Spinal cord (tissue), 10 donors: ENCODE results near the gene TNFAIP8L2. TPM values are rescaled to one million over a fixed set of nuclear protein-coding genes. Genes with fewer than 3 reads are reported as not detected.
"Not testable (repeated sequence)": the region's sequence is repeated elsewhere in the genome, so short reads cannot be mapped to it uniquely, and the experiment has no call there.

ENCODE experiments used
- DNase-seq, 6 donors: peaks; one replicate each; pipeline versions ENCODE4 v3.0.0 to v3.0.0-alpha.2; 2013 to 2015; ENCODE audit warnings: low spot score in 6 of 6, low read depth in 4 of 6
- H3K27ac ChIP-seq: one replicate; pipeline ENCODE4 v1.5.1; 2013; ENCODE audit warnings: low read depth, low read length, control low read depth
- H3K27me3 ChIP-seq: one replicate; pipeline ENCODE4 v1.6.1; 2013; ENCODE audit warnings: low read length; ENCODE audit not compliant: control insufficient read depth, insufficient read depth
- H3K36me3 ChIP-seq: one replicate; pipeline ENCODE4 v1.6.1; 2013; ENCODE audit warnings: low read length; ENCODE audit not compliant: control insufficient read depth, insufficient read depth
- H3K4me1 ChIP-seq: one replicate; pipeline ENCODE4 v1.6.1; 2013; ENCODE audit warnings: low read length; ENCODE audit not compliant: control insufficient read depth, insufficient read depth
- H3K4me3 ChIP-seq: one replicate; pipeline ENCODE4 v1.5.1; 2013; ENCODE audit warnings: low read depth, low read length, control low read depth
- H3K9me3 ChIP-seq: one replicate; pipeline ENCODE4 v1.6.1; 2013; ENCODE audit warnings: low read length; ENCODE audit not compliant: control insufficient read depth, insufficient read depth
- WGBS: methylation state at CpG from one replicate; pipeline ENCODE4 v1.1.5; 2013; ENCODE audit warnings: missing lambda C conversion rate; ENCODE audit not compliant: insufficient coverage; 5-methylcytosine and 5-hydroxymethylcytosine counted together
- polyA plus RNA-seq, 2 donors: library from polyadenylated mRNA; unstranded; fragments of 120-200 nt; gene quantifications; one replicate each; pipeline ENCODE4 v1.2.1, GENCODE V29; 2013; ENCODE audit not compliant: insufficient read length in 2 of 2
- total RNA-seq, 2 donors: library from RNA; depleted of rRNA in 1 of 2; stranded (reverse); fragments of 120-200 nt in 1 of 2; fragments of >200 nt in 1 of 2; gene quantifications; one replicate each; pipeline versions ENCODE4 v1.2.3 to v1.2.4, GENCODE V29; 2013 to 2014
- donor health status: healthy.

Gene TNFAIP8L2
- total and polyA plus RNA-seq, 4 donors: 3.2 to 5.5 (median 4.2) TPM

- WGBS: 24% methylated on average over 5 of the region's 10 CpGs
- H3K27ac ChIP-seq: peak overlapping the region; percentile 96
- H3K36me3 ChIP-seq: peaks cover 7% of the 10 kb centered on the region
- DNase-seq: no peak
- no peaks in the 10 kb centered on the region for H3K9me3 ChIP-seq
- no peaks in the 10 kb centered on the region for H3K27me3 ChIP-seq
- peak overlapping the region; percentile 98 for H3K4me3 ChIP-seq
- peaks cover 9% of the 10 kb centered on the region for H3K4me1 ChIP-seq
These were observed 41.4 kb downstream of the TNFAIP8L2 start for GRCh38 chr1:151197863-151198253.

- no peaks in the 10 kb centered on the region for H3K9me3 ChIP-seq
- peak; percentile 96 to 100 (median 98) for DNase-seq
- H3K27ac ChIP-seq: peak within 1 kb of the TSS; percentile 96
- H3K27me3 ChIP-seq: no peaks in the 10 kb centered on the region
- peaks cover 9% of the 10 kb centered on the region for H3K4me1 ChIP-seq
- peaks cover 13% of the 10 kb centered on the region for H3K36me3 ChIP-seq
- H3K4me3 ChIP-seq: peak within 1 kb of the TSS; percentile 98
- under 1% methylated on average over 60 of the region's 60 CpGs for WGBS
These were observed 42.0 kb downstream of the TNFAIP8L2 start, which contains the start of gene PIP5K1A for GRCh38 chr1:151198254-151199127. Gene PIP5K1A (plus strand): TSS chr1:151198552. CDS start chr1:151198997, 445 bp downstream.

DNA sequence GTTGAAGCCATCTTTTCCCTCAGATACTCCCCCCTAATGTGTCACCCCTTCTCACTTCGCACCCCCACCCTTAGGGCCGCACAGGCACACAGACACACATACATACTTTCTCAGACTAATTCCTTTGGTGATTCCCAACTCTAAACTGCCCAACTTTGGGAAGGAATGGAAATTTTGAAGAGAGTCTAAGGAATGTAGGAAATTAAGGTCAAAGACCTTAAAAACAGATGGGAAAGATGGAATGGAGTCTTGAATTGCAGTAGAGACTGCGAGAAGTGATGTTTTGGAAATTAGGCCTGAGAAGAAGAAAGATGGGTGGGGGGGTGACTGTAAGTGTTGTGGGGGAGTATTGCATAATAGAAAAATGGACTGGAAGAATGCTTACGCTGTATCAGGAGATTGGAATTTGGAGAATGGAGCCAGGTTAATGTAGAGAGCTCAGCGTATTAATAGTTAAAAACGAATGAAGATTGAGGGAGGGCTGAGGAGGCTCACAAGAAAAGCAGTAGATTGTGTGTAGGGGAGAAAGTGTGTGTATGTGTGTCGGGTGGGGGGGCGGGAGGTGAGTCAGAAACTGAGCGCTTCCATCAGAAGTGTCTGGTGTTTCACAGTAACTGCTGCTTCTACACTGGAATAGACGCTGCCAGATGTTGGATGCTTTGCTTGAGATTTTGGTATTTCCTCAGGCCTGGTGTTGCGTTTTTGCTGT is 43.6 kb downstream of the TNFAIP8L2 start:
- peaks cover 17% of the 10 kb centered on the region for H3K36me3 ChIP-seq
- DNase-seq: peak in 1 of 6 donors; percentile 5
- peak overlapping the region; percentile 98 for H3K4me3 ChIP-seq
- H3K27me3 ChIP-seq: no peaks in the 10 kb centered on the region
- WGBS: 43% methylated on average over 7 of the region's 11 CpGs
- H3K27ac ChIP-seq: peak overlapping the region; percentile 96
- peaks cover 9% of the 10 kb centered on the region for H3K4me1 ChIP-seq
- no peaks in the 10 kb centered on the region for H3K9me3 ChIP-seq

- H3K4me3 ChIP-seq, H3K27me3 ChIP-seq, H3K9me3 ChIP-seq, H3K27ac ChIP-seq, H3K4me1 ChIP-seq, DNase-seq: not testable (repeated sequence)
- 93% methylated on average over 11 of the region's 12 CpGs for WGBS
- peaks cover 59% of the 10 kb centered on the region for H3K36me3 ChIP-seq
These were observed 49.0 kb downstream of the TNFAIP8L2 start for GRCh38 chr1:151205381-151205965.

Other genes with a start within 250 kb of the TNFAIP8L2 start
- gene SETDB1, start 230.3 kb upstream of the TNFAIP8L2 start, total RNA-seq: 10 to 100 TPM; 39.7 to 58.6 TPM
- gene SETDB1, start 230.3 kb upstream of the TNFAIP8L2 start, polyA plus RNA-seq: 10 to 100 TPM; 41.2 to 54.3 TPM
- gene CERS2, start 181.8 kb upstream of the TNFAIP8L2 start, total RNA-seq: 100 to 1,000 TPM; 116 to 224 TPM
- 100 to 1,000 TPM; 163 to 176 TPM for gene CERS2, start 181.8 kb upstream of the TNFAIP8L2 start, polyA plus RNA-seq
- gene ANXA9, start 174.4 kb upstream of the TNFAIP8L2 start, total RNA-seq: 1 to 10 TPM in 1 of 2 donors, under 1 TPM in 1; 0.50 to 2.6 TPM
- 1 to 10 TPM; 5.4 to 8.3 TPM for gene ANXA9, start 174.4 kb upstream of the TNFAIP8L2 start, polyA plus RNA-seq
- gene MINDY1, start 149.7 kb upstream of the TNFAIP8L2 start, total RNA-seq: 10 to 100 TPM; 21.9 to 48.1 TPM
- gene MINDY1, start 149.7 kb upstream of the TNFAIP8L2 start, polyA plus RNA-seq: 10 to 100 TPM; 38.2 to 47.5 TPM
- gene PRUNE1, start 148.2 kb upstream of the TNFAIP8L2 start, total RNA-seq: 10 to 100 TPM; 18.9 to 29.0 TPM
- 10 to 100 TPM; 37.5 to 39.4 TPM for gene PRUNE1, start 148.2 kb upstream of the TNFAIP8L2 start, polyA plus RNA-seq
- gene BNIPL, start 120.1 kb upstream of the TNFAIP8L2 start, total RNA-seq: under 1 TPM; 0.20 to 0.83 TPM
- gene BNIPL, start 120.1 kb upstream of the TNFAIP8L2 start, polyA plus RNA-seq: under 1 TPM; 0.73 to 0.93 TPM
- gene C1orf56, start 108.9 kb upstream of the TNFAIP8L2 start, total RNA-seq: 10 to 100 TPM in 1 of 2 donors, 1 to 10 TPM in 1; 4.1 to 11.0 TPM
- 10 to 100 TPM; 13.7 to 16.9 TPM for gene C1orf56, start 108.9 kb upstream of the TNFAIP8L2 start, polyA plus RNA-seq
- 10 to 100 TPM; 59.0 to 73.8 TPM for gene CDC42SE1, start 97.0 kb upstream of the TNFAIP8L2 start, total RNA-seq
- gene CDC42SE1, start 97.0 kb upstream of the TNFAIP8L2 start, polyA plus RNA-seq: 10 to 100 TPM; 86.3 to 89.8 TPM
- 10 to 100 TPM; 34.2 to 54.3 TPM for gene MLLT11, start 96.3 kb upstream of the TNFAIP8L2 start, total RNA-seq
- 100 to 1,000 TPM; 182 to 203 TPM for gene MLLT11, start 96.3 kb upstream of the TNFAIP8L2 start, polyA plus RNA-seq
- 10 to 100 TPM; 18.0 to 18.1 TPM for gene GABPB2, start 85.9 kb upstream of the TNFAIP8L2 start, total RNA-seq
- 1 to 10 TPM; 6.2 to 9.3 TPM for gene GABPB2, start 85.9 kb upstream of the TNFAIP8L2 start, polyA plus RNA-seq
- 10 to 100 TPM; 10.2 to 16.4 TPM for gene SEMA6C, start 10.0 kb upstream of the TNFAIP8L2 start, total RNA-seq
- gene SEMA6C, start 10.0 kb upstream of the TNFAIP8L2 start, polyA plus RNA-seq: 10 to 100 TPM; 34.6 to 47.8 TPM
- gene LYSMD1, start 9.3 kb downstream of the TNFAIP8L2 start, total RNA-seq: 10 to 100 TPM; 12.9 to 19.1 TPM
- 10 to 100 TPM; 17.9 to 18.7 TPM for gene LYSMD1, start 9.3 kb downstream of the TNFAIP8L2 start, polyA plus RNA-seq
- gene SCNM1, start 9.5 kb downstream of the TNFAIP8L2 start, total RNA-seq: 10 to 100 TPM; 26.1 to 59.3 TPM
- gene SCNM1, start 9.5 kb downstream of the TNFAIP8L2 start, polyA plus RNA-seq: 10 to 100 TPM; 54.8 to 55.8 TPM
- not detected for gene TMOD4, start 19.3 kb downstream of the TNFAIP8L2 start, total RNA-seq
- gene TMOD4, start 19.3 kb downstream of the TNFAIP8L2 start, polyA plus RNA-seq: 1 to 10 TPM in 1 of 2 donors, not detected in 1; 1.2 TPM
- 10 to 100 TPM; 38.6 to 67.7 TPM for gene VPS72, start 33.5 kb downstream of the TNFAIP8L2 start, total RNA-seq
- gene VPS72, start 33.5 kb downstream of the TNFAIP8L2 start, polyA plus RNA-seq: 10 to 100 TPM; 91.6 to 93.0 TPM
- 10 to 100 TPM; 44.0 to 59.3 TPM for gene PIP5K1A, start 41.9 kb downstream of the TNFAIP8L2 start, total RNA-seq
- gene PIP5K1A, start 41.9 kb downstream of the TNFAIP8L2 start, polyA plus RNA-seq: 10 to 100 TPM; 34.9 to 50.9 TPM
- gene PSMD4, start 98.1 kb downstream of the TNFAIP8L2 start, total RNA-seq: 100 to 1,000 TPM; 108 to 211 TPM
- 100 to 1,000 TPM; 178 to 181 TPM for gene PSMD4, start 98.1 kb downstream of the TNFAIP8L2 start, polyA plus RNA-seq
- 10 to 100 TPM in 1 of 2 donors, 1 to 10 TPM in 1; 9.6 to 14.1 TPM for gene ZNF687, start 125.7 kb downstream of the TNFAIP8L2 start, total RNA-seq
- gene ZNF687, start 125.7 kb downstream of the TNFAIP8L2 start, polyA plus RNA-seq: 10 to 100 TPM; 19.8 to 24.9 TPM
- gene PI4KB, start 170.8 kb downstream of the TNFAIP8L2 start, total RNA-seq: 10 to 100 TPM; 37.9 to 49.6 TPM
- 10 to 100 TPM; 70.3 to 79.0 TPM for gene PI4KB, start 170.8 kb downstream of the TNFAIP8L2 start, polyA plus RNA-seq
- 10 to 100 TPM; 36.9 to 53.1 TPM for gene RFX5, start 190.6 kb downstream of the TNFAIP8L2 start, total RNA-seq
- 10 to 100 TPM; 38.0 to 45.5 TPM for gene RFX5, start 190.6 kb downstream of the TNFAIP8L2 start, polyA plus RNA-seq
- 100 to 1,000 TPM in 1 of 2 donors, 10 to 100 TPM in 1; 36.2 to 147 TPM for gene SELENBP1, start 216.1 kb downstream of the TNFAIP8L2 start, total RNA-seq
- 10 to 100 TPM; 13.6 to 40.5 TPM for gene SELENBP1, start 216.1 kb downstream of the TNFAIP8L2 start, polyA plus RNA-seq
- gene PSMB4, start 242.9 kb downstream of the TNFAIP8L2 start, total RNA-seq: 100 to 1,000 TPM; 247 to 298 TPM
- 100 to 1,000 TPM; 274 to 285 TPM for gene PSMB4, start 242.9 kb downstream of the TNFAIP8L2 start, polyA plus RNA-seq